ENCODE measurements around the gene ATXN1. TPM values are rescaled to one million over a fixed set of nuclear protein-coding genes. Genes with fewer than 3 reads are reported as not detected.

The ATXN1 gene
- total and polyA plus RNA-seq, 2 experiments from 2014 or later: 4.8 to 9.1 TPM

GRCh38 chr6:16273256-16273655 lies 488.0 kb downstream of the ATXN1 start:
- Histone ChIP-seq H3K27ac (ENCODE audit: low read depth) (no peak overlapping the region), H2AFZ (no peak overlapping the region), H3K27me3 (ENCODE audit: insufficient read depth) (no peaks in the 10 kb centered on the region), H3K4me2 (no peak overlapping the region), H3F3A (replicated peaks; ENCODE audit: low read depth) (no peaks in the 10 kb centered on the region), H3K79me2 (replicated peaks; ENCODE audit: insufficient read depth) (no peaks in the 10 kb centered on the region), H3K4me1 (ENCODE audit: insufficient read depth) (0 out of 2 replicates have a peak, but pooled peaks cover 6% of the 10 kb centered on the region), H3K4me3 (no peak overlapping the region), H3K36me3 (ENCODE audit: insufficient read depth) (no peaks in the 10 kb centered on the region), H4K20me1 (replicated peaks; ENCODE audit: insufficient read depth) (no peaks in the 10 kb centered on the region), H3K9me2 (ENCODE audit: insufficient read depth) (0 out of 2 replicates have a peak, but pooled peaks cover 6% of the 10 kb centered on the region)
- DNase-seq (ENCODE audit: low spot score) (no peak), ATAC-seq (no peak)
- Mint-ChIP-seq H3K27ac (no peak overlapping the region), H3K9me3 (no peaks in the 10 kb centered on the region), H3K36me3 (ENCODE audit: low read depth) (no peaks in the 10 kb centered on the region), H3K4me3 (no peak overlapping the region), H3K4me1 (peaks cover 8% of the 10 kb centered on the region), H3K27me3 (ENCODE audit: insufficient read depth, low read depth, poor library complexity) (peaks cover 5% of the 10 kb centered on the region)
- no peak for TF ChIP-seq EZH2phosphoT487 (IDR thresholded peaks at IDR 0.05; ENCODE audit: unreplicated experiment)
- no peak for TF ChIP-seq CTCF (conservative IDR thresholded peaks at IDR 0.05; ENCODE audit: low read depth in 2 of 2)
- no peak for TF ChIP-seq STAT1 (IDR thresholded peaks at IDR 0.05; ENCODE audit: unreplicated experiment)
- no peak for TF ChIP-seq ZNF114 (CRISPR knock-in tag; IDR thresholded peaks at IDR 0.05)
- no peak for TF ChIP-seq CREB1 (CRISPR knock-in tag; IDR thresholded peaks at IDR 0.05; ENCODE audit: low read depth)
- TF ChIP-seq EZH2 (IDR thresholded peaks at IDR 0.05; ENCODE audit: low read depth, unreplicated experiment): no peak
- TF ChIP-seq, protein P1, sequence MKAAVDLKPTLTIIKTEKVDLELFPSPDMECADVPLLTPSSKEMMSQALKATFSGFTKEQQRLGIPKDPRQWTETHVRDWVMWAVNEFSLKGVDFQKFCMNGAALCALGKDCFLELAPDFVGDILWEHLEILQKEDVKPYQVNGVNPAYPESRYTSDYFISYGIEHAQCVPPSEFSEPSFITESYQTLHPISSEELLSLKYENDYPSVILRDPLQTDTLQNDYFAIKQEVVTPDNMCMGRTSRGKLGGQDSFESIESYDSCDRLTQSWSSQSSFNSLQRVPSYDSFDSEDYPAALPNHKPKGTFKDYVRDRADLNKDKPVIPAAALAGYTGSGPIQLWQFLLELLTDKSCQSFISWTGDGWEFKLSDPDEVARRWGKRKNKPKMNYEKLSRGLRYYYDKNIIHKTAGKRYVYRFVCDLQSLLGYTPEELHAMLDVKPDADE (IDR thresholded peaks at IDR 0.05): no peak
- TF ChIP-seq NANOG (IDR thresholded peaks at IDR 0.05; ENCODE audit: borderline replicate concordance): no peak
- TF ChIP-seq ZNF462 (CRISPR knock-in tag; IDR thresholded peaks at IDR 0.05): no peak
- TF ChIP-seq, protein P2, sequence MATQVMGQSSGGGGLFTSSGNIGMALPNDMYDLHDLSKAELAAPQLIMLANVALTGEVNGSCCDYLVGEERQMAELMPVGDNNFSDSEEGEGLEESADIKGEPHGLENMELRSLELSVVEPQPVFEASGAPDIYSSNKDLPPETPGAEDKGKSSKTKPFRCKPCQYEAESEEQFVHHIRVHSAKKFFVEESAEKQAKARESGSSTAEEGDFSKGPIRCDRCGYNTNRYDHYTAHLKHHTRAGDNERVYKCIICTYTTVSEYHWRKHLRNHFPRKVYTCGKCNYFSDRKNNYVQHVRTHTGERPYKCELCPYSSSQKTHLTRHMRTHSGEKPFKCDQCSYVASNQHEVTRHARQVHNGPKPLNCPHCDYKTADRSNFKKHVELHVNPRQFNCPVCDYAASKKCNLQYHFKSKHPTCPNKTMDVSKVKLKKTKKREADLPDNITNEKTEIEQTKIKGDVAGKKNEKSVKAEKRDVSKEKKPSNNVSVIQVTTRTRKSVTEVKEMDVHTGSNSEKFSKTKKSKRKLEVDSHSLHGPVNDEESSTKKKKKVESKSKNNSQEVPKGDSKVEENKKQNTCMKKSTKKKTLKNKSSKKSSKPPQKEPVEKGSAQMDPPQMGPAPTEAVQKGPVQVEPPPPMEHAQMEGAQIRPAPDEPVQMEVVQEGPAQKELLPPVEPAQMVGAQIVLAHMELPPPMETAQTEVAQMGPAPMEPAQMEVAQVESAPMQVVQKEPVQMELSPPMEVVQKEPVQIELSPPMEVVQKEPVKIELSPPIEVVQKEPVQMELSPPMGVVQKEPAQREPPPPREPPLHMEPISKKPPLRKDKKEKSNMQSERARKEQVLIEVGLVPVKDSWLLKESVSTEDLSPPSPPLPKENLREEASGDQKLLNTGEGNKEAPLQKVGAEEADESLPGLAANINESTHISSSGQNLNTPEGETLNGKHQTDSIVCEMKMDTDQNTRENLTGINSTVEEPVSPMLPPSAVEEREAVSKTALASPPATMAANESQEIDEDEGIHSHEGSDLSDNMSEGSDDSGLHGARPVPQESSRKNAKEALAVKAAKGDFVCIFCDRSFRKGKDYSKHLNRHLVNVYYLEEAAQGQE (IDR thresholded peaks at IDR 0.05; ENCODE audit: unreplicated experiment): no peak
- TF ChIP-seq ZNF331 (CRISPR knock-in tag; IDR thresholded peaks at IDR 0.05; ENCODE audit: low read depth): no peak
- no peak for TF ChIP-seq POLR2AphosphoS5 (IDR thresholded peaks at IDR 0.05; ENCODE audit: low read depth)
- TF ChIP-seq JUNB (IDR thresholded peaks at IDR 0.05; ENCODE audit: unreplicated experiment): no peak

All from GM23338 (cell line).